ENCODE data around the gene SPRY4.

DNA sequence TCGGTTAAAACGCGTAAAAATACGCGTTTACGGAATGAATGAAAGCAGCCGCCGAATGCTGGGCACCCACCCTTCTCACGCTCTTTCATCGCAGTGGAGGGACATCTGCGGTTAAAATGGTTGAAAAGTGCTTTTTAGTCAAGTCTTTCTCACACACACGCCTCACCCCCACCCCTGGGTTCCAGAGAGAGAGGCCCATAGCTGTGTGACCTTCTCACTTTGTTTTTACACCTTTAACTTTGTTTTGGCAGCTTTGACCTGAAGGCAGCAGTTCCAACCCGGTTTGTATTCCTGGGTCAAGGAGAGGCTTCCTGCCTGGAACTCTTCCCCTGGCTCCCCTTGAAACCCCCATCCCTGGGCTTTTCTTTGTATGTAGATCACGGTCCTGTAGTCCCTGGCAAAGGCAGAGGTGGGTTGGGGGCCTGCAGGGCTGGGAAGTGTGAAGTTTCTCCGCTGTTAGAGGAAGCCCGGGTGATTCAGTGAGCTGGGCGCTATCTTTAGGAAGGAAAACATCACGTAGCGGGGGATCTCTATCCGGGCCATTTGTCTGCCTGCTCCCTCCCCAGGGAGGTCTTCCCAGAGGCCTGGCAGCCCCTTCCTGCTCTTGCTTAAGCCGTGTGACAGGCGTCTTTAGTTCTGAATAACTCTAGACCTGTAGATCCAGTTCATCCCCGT, 29.6 kb downstream of the SPRY4 start:
- TF ChIP-seq BHLHE40 (IDR thresholded peaks at IDR 0.05; ENCODE audit: borderline replicate concordance) = no peak
- TF ChIP-seq NFRKB (IDR thresholded peaks at IDR 0.05) = no peak
- TF ChIP-seq TARDBP (IDR thresholded peaks at IDR 0.05) = no peak
